ENCODE measurements around the gene CCN6.

CCN6 gene

GRCh38 chr6:112054001-112054400 is at the start of gene CCN6:
Gene CCN6, plus strand, starts transcription at chr6:112054104. Its CDS starts 254 bp downstream, at chr6:112054358.
- no peak for DNase-seq

GRCh38 chr6:112004201-112005012 is 49.5 kb upstream of the CCN6 start:
- no peak for DNase-seq

- no peak for DNase-seq
These were observed 48.9 kb upstream of the CCN6 start for GRCh38 chr6:112005013-112005371.

- no peak for DNase-seq
These were observed 46.6 kb upstream of the CCN6 start for GRCh38 chr6:112007254-112007653.

GRCh38 chr6:112007805-112008204 is 46.1 kb upstream of the CCN6 start:
- no peak for DNase-seq

- DNase-seq, result no peak
These were observed 45.4 kb upstream of the CCN6 start for GRCh38 chr6:112008482-112008881.

- no peak for DNase-seq
These were observed 43.6 kb upstream of the CCN6 start for GRCh38 chr6:112010328-112010727.

GRCh38 chr6:112013051-112013450 is 40.9 kb upstream of the CCN6 start:
- DNase-seq, result no peak

- no peak for DNase-seq
These were observed 39.4 kb upstream of the CCN6 start for GRCh38 chr6:112014483-112014882.

GRCh38 chr6:112015725-112016124 is 38.2 kb upstream of the CCN6 start:
- no peak for DNase-seq

- DNase-seq, result no peak
These were observed 37.6 kb upstream of the CCN6 start for GRCh38 chr6:112016320-112016719.

- DNase-seq, result no peak
These were observed 36.7 kb upstream of the CCN6 start for GRCh38 chr6:112017169-112017568.

- DNase-seq, result no peak
These were observed 36.0 kb upstream of the CCN6 start for GRCh38 chr6:112017760-112018537.

GRCh38 chr6:112018619-112019416 is 35.1 kb upstream of the CCN6 start:
- DNase-seq, result no peak

- DNase-seq, result no peak
These were observed 34.3 kb upstream of the CCN6 start for GRCh38 chr6:112019589-112019988.

- DNase-seq, result no peak
These were observed 32.1 kb upstream of the CCN6 start for GRCh38 chr6:112021691-112022310.

GRCh38 chr6:112022749-112023148 is 31.2 kb upstream of the CCN6 start:
- no peak for DNase-seq

- DNase-seq, result no peak
These were observed 29.4 kb upstream of the CCN6 start for GRCh38 chr6:112024464-112024863.

GRCh38 chr6:112026933-112027332 is 27.0 kb upstream of the CCN6 start:
- no peak for DNase-seq

GRCh38 chr6:112027942-112028674 is 25.8 kb upstream of the CCN6 start:
- no peak for DNase-seq

- peak; percentile 26 for DNase-seq
These were observed 24.7 kb upstream of the CCN6 start for GRCh38 chr6:112029045-112029822.
